GM23248 (cell line): ENCODE results near the gene CFLAR. TPM values are rescaled to one million over a fixed set of nuclear protein-coding genes. Genes with fewer than 3 reads are reported as not detected.
A peak's percentile ranks its signal among the peaks of the same experiment; 100 is the strongest.

Experiments
- DNase-seq: peaks from one replicate; pipeline ENCODE4 v3.0.0-alpha.2; 2015
- H2AFZ ChIP-seq: fragments of 200-600 bp; sonication (generic); 2 replicates; pipeline ENCODE4 v1.6.1; 2016; ENCODE audit warnings: antibody characterized with exemption
- H3F3A ChIP-seq: fragments of 200-600 bp; sonication (generic); 2 replicates; pipeline ENCODE4 v1.6.1; 2016; ENCODE audit warnings: mild to moderate bottlenecking, antibody characterized with exemption, mixed run types; ENCODE audit not compliant: insufficient read depth
- H3K27ac ChIP-seq: fragments of 200-600 bp; sonication (generic); 2 replicates; pipeline ENCODE4 v1.5.1; 2016; ENCODE audit warnings: mild to moderate bottlenecking
- H3K27me3 ChIP-seq: fragments of 200-600 bp; sonication (generic); replicated peaks from 2 replicates; pipeline ENCODE4 v1.6.1; 2016; ENCODE audit warnings: mild to moderate bottlenecking; ENCODE audit not compliant: insufficient read depth
- H3K36me3 ChIP-seq: fragments of 200-600 bp; sonication (generic); 2 replicates; pipeline ENCODE4 v1.6.1; 2016; ENCODE audit warnings: low read depth, mild to moderate bottlenecking
- H3K4me1 ChIP-seq: fragments of 200-600 bp; sonication (generic); 2 replicates; pipeline ENCODE4 v1.6.1; 2016; ENCODE audit warnings: mild to moderate bottlenecking; ENCODE audit not compliant: insufficient read depth
- H3K4me2 ChIP-seq: fragments of 200-600 bp; sonication (generic); one replicate; pipeline ENCODE4 v1.6.1; 2016; ENCODE audit warnings: mild to moderate bottlenecking; ENCODE audit not compliant: unreplicated experiment
- H3K4me3 ChIP-seq: fragments of 200-600 bp; sonication (generic); 2 replicates; pipeline ENCODE4 v1.5.1; 2016; ENCODE audit warnings: mild to moderate bottlenecking
- H3K79me2 ChIP-seq: fragments of 200-600 bp; sonication (generic); 2 replicates; pipeline ENCODE4 v1.6.1; 2016; ENCODE audit warnings: mild to moderate bottlenecking; ENCODE audit not compliant: insufficient read depth
- H3K9ac ChIP-seq: fragments of 200-600 bp; sonication (generic); 2 replicates; pipeline ENCODE4 v1.6.1; 2016; ENCODE audit warnings: mild to moderate bottlenecking
- H3K9me2 ChIP-seq: fragments of 200-600 bp; sonication (generic); 2 replicates; pipeline ENCODE4 v1.6.1; 2016; ENCODE audit warnings: mixed run types, mild to moderate bottlenecking, moderate library complexity; ENCODE audit not compliant: insufficient read depth
- H3K9me3 ChIP-seq: fragments of 200-600 bp; sonication (generic); one replicate; pipeline ENCODE4 v1.6.1; 2017; ENCODE audit warnings: low read depth
- H4K20me1 ChIP-seq: fragments of 200-600 bp; sonication (generic); 2 replicates; pipeline ENCODE4 v1.6.0; 2016; ENCODE audit not compliant: insufficient read depth
- EZH2 ChIP-seq: fragments of 200-600 bp; sonication (generic); IDR thresholded peaks from 2 replicates; pipeline ENCODE4 v1.6.1; 2018; ENCODE audit warnings: antibody characterized with exemption, mild to moderate bottlenecking; ENCODE audit not compliant: insufficient read depth, poor library complexity, severe bottlenecking
- EZH2phosphoT487 ChIP-seq: fragments of 200-600 bp; sonication (generic); IDR thresholded peaks from 2 replicates; pipeline ENCODE4 v1.6.1; 2018; ENCODE audit warnings: antibody characterized with exemption, moderate library complexity, mild to moderate bottlenecking, low read depth; ENCODE audit not compliant: insufficient read depth
- WGBS, 2 experiments: methylation state at CpG; one replicate each; pipeline ENCODE4 v1.1.6; 2015 to 2017; ENCODE audit warnings: low lambda C conversion rate in 2 of 2, low coverage in 1 of 2; ENCODE audit errors: missing lambda C conversion rate in 2 of 2; 5-methylcytosine and 5-hydroxymethylcytosine counted together
- in situ Hi-C: fragments of 300-500 bp; cut with MboI; formaldehyde crosslinking; loops from 2 replicates; pipeline ENCODE4 v1.15.0; 2020
- polyA plus RNA-seq: library from polyadenylated mRNA; unstranded; fragments of >200 nt; fragmentation: Nextera tagmentation; extraction: Ambion mirVana; gene quantifications from 2 replicates; pipeline ENCODE4 v1.2.1, GENCODE V29; 2016
- total RNA-seq: library from RNA; depleted of rRNA; stranded (reverse); fragments of >200 nt; shearing (Covaris generic); gene quantifications from 2 replicates; pipeline ENCODE4 v1.2.3, GENCODE V29; 2014

The CFLAR gene
- total and polyA plus RNA-seq, 2 experiments from 2014 or later, result 46.1 to 47.2 TPM

DNA sequence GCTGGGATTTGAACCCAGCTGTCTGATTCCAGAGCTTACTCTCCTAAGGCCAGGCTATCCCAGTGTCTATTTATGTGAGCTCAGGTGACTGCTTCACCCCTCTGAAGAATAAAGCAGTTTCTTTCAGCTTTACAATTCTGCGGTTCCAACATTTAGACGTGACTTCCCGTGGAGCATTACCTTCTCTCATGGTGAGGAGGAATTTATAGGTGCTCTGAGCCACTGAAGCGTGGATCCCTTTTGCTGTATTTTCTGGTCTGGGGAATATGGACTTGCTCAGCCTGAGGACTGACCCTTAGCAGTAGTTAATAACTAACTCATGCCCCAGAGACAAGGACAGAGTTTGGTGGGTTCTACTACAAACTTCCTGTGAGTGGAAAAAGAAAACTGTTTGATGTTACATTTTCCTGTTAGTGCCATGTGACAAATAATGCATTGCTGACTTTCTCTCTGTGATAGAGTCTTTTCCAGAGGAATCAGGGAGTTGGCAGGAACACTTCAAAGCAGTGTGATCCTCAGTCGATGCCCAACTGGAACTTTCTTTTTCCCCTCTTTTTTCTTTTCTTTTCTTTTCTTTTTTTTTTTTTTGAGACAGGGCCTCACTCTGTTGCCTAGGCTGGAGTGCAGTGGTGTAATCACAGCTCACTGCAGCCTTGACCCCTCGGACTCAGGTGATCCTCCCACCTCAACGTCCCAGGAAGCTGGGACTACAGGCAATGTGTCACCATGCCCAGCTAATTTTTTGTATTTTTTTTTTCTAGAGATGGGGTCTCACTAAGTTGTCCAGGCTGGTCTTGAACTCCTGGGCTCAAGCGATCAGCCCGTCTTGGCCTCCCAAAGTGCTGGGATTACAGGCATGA, 88.9 kb downstream of the CFLAR start:
- in situ Hi-C loops, result no loop called here
- TF ChIP-seq EZH2phosphoT487 (no peak), EZH2 (no peak)
- Histone ChIP-seq H3K9me3 (no peaks in the 10 kb centered on the region), H3K27me3 (no peaks in the 10 kb centered on the region), H3K9ac (no peak overlapping the region), H3K9me2 (no peaks in the 10 kb centered on the region), H3K4me2 (peak overlapping the region; percentile 14), H3K4me3 (no peak overlapping the region), H3K36me3 (no peaks in the 10 kb centered on the region), H3K4me1 (peaks cover 27% of the 10 kb centered on the region), H4K20me1 (no peaks in the 10 kb centered on the region), H3K79me2 (no peaks in the 10 kb centered on the region), H2AFZ (peak overlapping the region; percentile 8; the same call in 1 of the 2 replicates), H3F3A (peaks cover 24% of the 10 kb centered on the region), H3K27ac (peak overlapping the region; percentile 58)
- no peak for DNase-seq
- whole genome bisulfite sequencing, 2 experiments, result 74 to 75% methylated on average over 9 of the region's 9 CpGs

GRCh38 chr2:201205515-201205849, 89.5 kb downstream of the CFLAR start:
- H3K27me3 ChIP-seq, result no peaks in the 10 kb centered on the region
- 21 to 24% methylated on average over 3 of the region's 3 CpGs for WGBS, 2 experiments
- no peaks in the 10 kb centered on the region for H3K79me2 ChIP-seq
- H3K4me3 ChIP-seq, result no peak overlapping the region
- no peaks in the 10 kb centered on the region for H4K20me1 ChIP-seq
- TF ChIP-seq EZH2phosphoT487 (no peak), EZH2 (no peak)
- H3K36me3 ChIP-seq, result no peaks in the 10 kb centered on the region
- peaks cover 24% of the 10 kb centered on the region for H3F3A ChIP-seq
- H3K4me1 ChIP-seq, result peaks cover 27% of the 10 kb centered on the region
- no peaks in the 10 kb centered on the region for H3K9me2 ChIP-seq
- H3K9ac ChIP-seq, result no peak overlapping the region
- peak overlapping the region; percentile 8; the same call in 1 of the 2 replicates for H2AFZ ChIP-seq
- H3K27ac ChIP-seq, result peak overlapping the region; percentile 58
- in situ Hi-C loops, result no loop called here
- H3K4me2 ChIP-seq, result peak overlapping the region; percentile 14
- peak; percentile 73 for DNase-seq
- H3K9me3 ChIP-seq, result no peaks in the 10 kb centered on the region

DNA sequence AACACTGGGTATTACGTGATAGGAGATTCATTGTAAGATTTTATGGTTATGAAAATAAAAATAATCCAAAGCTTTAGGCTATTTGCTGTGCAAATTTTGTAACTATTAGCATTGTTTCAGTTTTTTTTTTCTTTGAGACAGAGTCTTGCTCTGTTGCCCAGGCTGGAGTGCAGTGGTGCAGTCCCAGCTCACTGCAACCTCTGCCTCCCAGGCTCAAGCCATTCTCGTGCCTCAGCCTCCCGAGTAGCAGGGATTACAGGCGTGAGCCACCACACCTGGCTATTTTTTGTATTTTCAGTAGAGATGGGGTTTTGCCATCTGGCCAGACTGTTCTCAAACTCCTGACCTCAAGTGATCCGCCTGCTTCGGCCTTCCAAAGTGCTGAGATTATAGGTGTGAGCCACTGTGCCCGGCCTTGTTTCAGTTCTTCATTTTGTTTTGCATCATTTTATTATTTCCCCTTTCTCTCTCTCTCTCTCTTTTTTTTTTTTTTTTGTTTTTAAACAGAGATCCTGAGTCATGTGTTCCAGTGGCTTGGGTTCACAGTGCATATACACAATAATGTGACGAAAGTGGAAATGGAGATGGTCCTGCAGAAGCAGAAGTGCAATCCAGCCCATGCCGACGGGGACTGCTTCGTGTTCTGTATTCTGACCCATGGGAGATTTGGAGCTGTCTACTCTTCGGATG, 92.7 kb downstream of the CFLAR start:
- TF ChIP-seq EZH2phosphoT487, result no peak
- TF ChIP-seq EZH2, result no peak
- Histone ChIP-seq H3K27ac (no peak overlapping the region), H3K36me3 (no peaks in the 10 kb centered on the region), H2AFZ (no peak overlapping the region), H3K9me2 (no peaks in the 10 kb centered on the region), H3K79me2 (no peaks in the 10 kb centered on the region), H3K27me3 (no peaks in the 10 kb centered on the region), H3K4me3 (no peak overlapping the region), H3K9me3 (no peaks in the 10 kb centered on the region), H3K9ac (no peak overlapping the region), H4K20me1 (no peaks in the 10 kb centered on the region), H3K4me2 (no peak overlapping the region), H3F3A (peaks cover 21% of the 10 kb centered on the region), H3K4me1 (peaks cover 23% of the 10 kb centered on the region)
- 91 to 94% methylated on average over 12 of the region's 12 CpGs for WGBS, 2 experiments
- in situ Hi-C loops, result no loop called here
- no peak for DNase-seq

DNA sequence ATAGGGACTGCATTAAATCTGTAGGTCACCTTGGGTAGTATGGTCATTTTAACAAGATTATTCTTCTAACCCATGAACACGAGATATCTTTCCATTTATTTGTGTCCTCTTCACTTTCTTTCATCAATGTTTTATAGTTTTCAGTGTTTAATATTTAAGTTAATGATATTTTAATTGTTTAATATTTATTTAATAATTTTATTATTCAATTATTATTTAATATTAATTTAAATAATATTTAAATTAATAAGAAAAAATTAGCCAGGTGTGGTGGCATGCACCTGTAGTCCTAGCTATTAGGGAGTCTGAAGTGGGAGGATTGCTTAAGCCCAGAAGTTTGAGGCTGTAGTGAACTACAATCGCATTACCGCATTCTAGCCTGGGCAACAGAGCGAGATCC, 100.0 kb downstream of the CFLAR start:
- H3K79me2 ChIP-seq, result no peaks in the 10 kb centered on the region
- no peak overlapping the region for H2AFZ ChIP-seq
- H3K27ac ChIP-seq, result no peak overlapping the region
- H3K36me3 ChIP-seq, result no peaks in the 10 kb centered on the region
- H3K4me3 ChIP-seq, result no peak overlapping the region
- no peaks in the 10 kb centered on the region for H3K27me3 ChIP-seq
- H3K9me3 ChIP-seq, result no peaks in the 10 kb centered on the region
- H3F3A ChIP-seq, result no peaks in the 10 kb centered on the region
- H3K4me2 ChIP-seq, result no peak overlapping the region
- H3K9me2 ChIP-seq, result no peaks in the 10 kb centered on the region
- no peaks in the 10 kb centered on the region for H3K4me1 ChIP-seq
- in situ Hi-C loops, result no loop called here
- no peaks in the 10 kb centered on the region for H4K20me1 ChIP-seq
- WGBS, 2 experiments, result 95 to 97% methylated on average over 4 of the region's 4 CpGs
- TF ChIP-seq EZH2 (no peak), EZH2phosphoT487 (no peak)
- no peak for DNase-seq
- no peak overlapping the region for H3K9ac ChIP-seq
